ENCODE data around the gene AK4.

AK4 gene

DNA sequence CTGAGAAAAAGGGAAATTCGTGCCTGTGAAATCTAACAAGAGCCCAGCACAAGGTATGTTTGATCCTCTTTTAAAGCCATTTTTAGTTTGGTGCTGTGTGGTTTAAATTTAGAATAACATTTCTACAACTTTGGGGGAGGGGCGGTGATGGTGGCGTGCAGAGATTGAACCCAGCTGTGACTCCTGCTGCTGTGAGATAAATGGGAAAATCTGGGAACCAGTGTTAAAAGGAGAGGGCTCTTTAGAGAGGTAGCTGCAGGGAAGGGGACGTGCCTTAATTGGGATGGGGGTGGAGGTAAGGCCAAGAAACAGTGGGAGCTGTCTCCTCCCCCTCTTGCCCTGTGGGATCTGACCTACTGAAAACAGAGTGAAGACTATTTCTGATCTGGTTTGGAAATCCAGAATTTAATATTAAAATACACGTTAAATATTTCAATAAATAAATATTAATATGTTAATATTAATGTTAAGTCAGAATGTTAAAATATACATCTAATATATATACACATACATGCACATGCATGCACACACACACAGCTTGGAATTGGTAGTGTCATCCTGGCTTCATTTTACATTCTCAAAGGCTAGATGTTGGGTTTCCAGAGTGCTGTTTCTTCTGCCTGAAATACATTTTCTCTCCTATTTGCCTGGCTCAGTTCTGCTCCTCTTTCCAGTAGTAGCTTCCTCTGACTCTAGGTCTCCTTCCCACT is 131.2 kb downstream of the AK4 start:
- DNase-seq: no peak

Data from activated CD4-positive, alpha-beta T cell treated with anti-CD3 and anti-CD28 coated beads, Interleukin-2, Interleukin-6, amounts not matched to agents 100 ng/mL and 50 ng/mL, durations not matched to agents 16 hours and 8 hours (primary cell).